ENCODE results near the gene OCLN. TPM values are rescaled to one million over a fixed set of nuclear protein-coding genes. Genes with fewer than 3 reads are reported as not detected.
A peak's percentile ranks its signal among the peaks of the same experiment; 100 is the strongest.

OCLN gene
- total and polyA plus RNA-seq, 2 donors from 2014 or later, result 13.5 to 127 TPM

DNA sequence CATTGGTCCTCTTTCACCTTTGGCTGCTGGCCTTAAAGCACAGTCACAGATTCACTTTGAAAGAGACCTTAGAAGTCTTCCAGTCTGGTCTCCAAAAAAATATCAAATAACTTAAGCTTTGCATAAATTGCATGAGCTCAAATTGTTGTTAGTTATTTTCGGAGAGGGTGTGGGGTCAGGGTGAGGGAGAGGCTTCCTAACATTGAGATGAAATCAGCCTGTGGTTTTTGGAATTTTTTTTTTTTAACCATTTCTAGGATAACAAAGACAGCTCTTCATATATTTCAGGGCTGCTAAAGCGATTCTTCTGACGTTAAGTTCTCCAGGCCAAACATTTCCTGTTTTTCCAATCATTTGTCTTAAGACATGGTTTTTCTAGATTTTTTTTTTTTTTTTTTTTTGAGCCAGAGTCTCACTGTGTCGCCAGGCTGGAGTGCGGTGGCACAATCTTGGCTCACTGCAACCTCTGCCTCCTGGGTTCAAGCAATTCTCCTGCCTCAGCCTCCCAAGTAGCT, 4.5 kb downstream of the OCLN start:
- Histone ChIP-seq H3K4me3 (ENCODE audit: low read length in 3 of 3) (no peak overlapping the region), H3K27me3 (ENCODE audit: control insufficient read depth, insufficient read depth, low read length) (no peaks in the 10 kb centered on the region), H3K9ac (ENCODE audit: low read length in 3 of 3) (no peak overlapping the region), H3K36me3 (ENCODE audit: control insufficient read depth in 2 of 3, insufficient read depth in 3 of 3, low read length in 3 of 3) (no peaks in the 10 kb centered on the region), H3K27ac (ENCODE audit: low read depth in 2 of 2, low read length in 2 of 2) (no peak overlapping the region), H3K9me3 (ENCODE audit: control insufficient read depth in 2 of 3, insufficient read depth in 1 of 3, low read length in 3 of 3) (no peaks in the 10 kb centered on the region), H3K4me1 (ENCODE audit: control insufficient read depth in 2 of 3, insufficient read depth in 2 of 3, low read depth in 1 of 3, low read length in 3 of 3) (peaks cover 0 to 5% (median 0%) of the 10 kb centered on the region in 3 donors)
- FAIRE-seq (no peak), DNase-seq (no peak)
- TF ChIP-seq, protein P1, sequence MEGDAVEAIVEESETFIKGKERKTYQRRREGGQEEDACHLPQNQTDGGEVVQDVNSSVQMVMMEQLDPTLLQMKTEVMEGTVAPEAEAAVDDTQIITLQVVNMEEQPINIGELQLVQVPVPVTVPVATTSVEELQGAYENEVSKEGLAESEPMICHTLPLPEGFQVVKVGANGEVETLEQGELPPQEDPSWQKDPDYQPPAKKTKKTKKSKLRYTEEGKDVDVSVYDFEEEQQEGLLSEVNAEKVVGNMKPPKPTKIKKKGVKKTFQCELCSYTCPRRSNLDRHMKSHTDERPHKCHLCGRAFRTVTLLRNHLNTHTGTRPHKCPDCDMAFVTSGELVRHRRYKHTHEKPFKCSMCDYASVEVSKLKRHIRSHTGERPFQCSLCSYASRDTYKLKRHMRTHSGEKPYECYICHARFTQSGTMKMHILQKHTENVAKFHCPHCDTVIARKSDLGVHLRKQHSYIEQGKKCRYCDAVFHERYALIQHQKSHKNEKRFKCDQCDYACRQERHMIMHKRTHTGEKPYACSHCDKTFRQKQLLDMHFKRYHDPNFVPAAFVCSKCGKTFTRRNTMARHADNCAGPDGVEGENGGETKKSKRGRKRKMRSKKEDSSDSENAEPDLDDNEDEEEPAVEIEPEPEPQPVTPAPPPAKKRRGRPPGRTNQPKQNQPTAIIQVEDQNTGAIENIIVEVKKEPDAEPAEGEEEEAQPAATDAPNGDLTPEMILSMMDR (IDR thresholded peaks at IDR 0.05; ENCODE audit: borderline replicate concordance, extremely low read depth, insufficient read depth), result no peak
- intact Hi-C loops (cut with DNase I), result no loop called here

DNA sequence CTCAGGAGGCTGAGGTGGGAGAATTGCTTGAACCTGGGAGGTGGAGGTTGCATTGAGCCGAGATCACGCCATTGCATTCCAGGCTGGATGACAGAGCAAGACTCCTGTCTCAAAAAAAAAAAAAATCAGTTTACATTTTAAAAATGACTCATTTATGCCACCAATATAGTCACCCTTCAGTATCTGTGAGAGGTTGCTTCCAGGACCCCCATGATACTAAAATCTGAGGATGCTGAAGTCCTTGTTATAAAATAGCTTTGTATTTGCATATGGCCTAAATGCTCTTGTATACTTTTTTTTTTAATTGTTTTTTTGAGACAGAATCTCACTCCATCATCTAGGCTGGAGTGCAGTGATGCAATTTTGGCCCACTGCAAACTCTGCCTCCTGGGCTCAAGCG, 5.8 kb downstream of the OCLN start:
- TF ChIP-seq, protein P1 (IDR thresholded peaks at IDR 0.05; ENCODE audit: borderline replicate concordance, extremely low read depth, insufficient read depth), result no peak
- FAIRE-seq, result no peak
- H3K27ac ChIP-seq (ENCODE audit: low read depth in 2 of 2, low read length in 2 of 2), result no peak overlapping the region
- intact Hi-C loops (cut with DNase I), result no loop called here
- DNase-seq, result no peak
- H3K9me3 ChIP-seq (ENCODE audit: control insufficient read depth in 2 of 3, insufficient read depth in 1 of 3, low read length in 3 of 3), result no peaks in the 10 kb centered on the region
- peaks cover 0 to 8% (median 3%) of the 10 kb centered on the region in 3 donors for H3K4me1 ChIP-seq (ENCODE audit: control insufficient read depth in 2 of 3, insufficient read depth in 2 of 3, low read depth in 1 of 3, low read length in 3 of 3)
- H3K4me3 ChIP-seq (ENCODE audit: low read length in 3 of 3), result no peak overlapping the region
- no peak overlapping the region for H3K9ac ChIP-seq (ENCODE audit: low read length in 3 of 3)
- H3K36me3 ChIP-seq (ENCODE audit: control insufficient read depth in 2 of 3, insufficient read depth in 3 of 3, low read length in 3 of 3), result no peaks in the 10 kb centered on the region
- H3K27me3 ChIP-seq (ENCODE audit: control insufficient read depth, insufficient read depth, low read length), result no peaks in the 10 kb centered on the region

DNA sequence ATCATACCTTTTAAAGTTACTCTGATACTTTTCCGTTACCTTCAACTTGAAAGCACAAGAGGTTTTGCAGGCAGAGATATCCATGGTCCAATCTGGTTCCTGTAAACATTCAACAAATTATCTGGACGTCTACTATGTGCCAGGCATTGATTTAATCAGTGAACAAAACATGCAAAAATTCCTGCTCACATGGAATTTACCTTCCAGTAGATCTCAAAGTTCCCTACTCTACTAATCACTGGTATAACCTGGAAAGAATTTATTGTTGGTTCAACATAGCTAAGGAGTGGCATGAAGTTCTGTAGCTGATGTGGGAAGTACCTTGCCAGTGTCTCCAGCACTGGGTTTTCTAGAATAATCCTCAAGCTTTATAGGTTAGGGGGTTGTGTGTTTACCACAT, 9.8 kb downstream of the OCLN start:
- Histone ChIP-seq H3K4me1 (ENCODE audit: control insufficient read depth in 2 of 3, insufficient read depth in 2 of 3, low read depth in 1 of 3, low read length in 3 of 3) (peaks cover 0 to 6% (median 3%) of the 10 kb centered on the region in 3 donors), H3K9me3 (ENCODE audit: control insufficient read depth in 2 of 3, insufficient read depth in 1 of 3, low read length in 3 of 3) (no peaks in the 10 kb centered on the region), H3K4me3 (ENCODE audit: low read length in 3 of 3) (no peak overlapping the region), H3K27ac (ENCODE audit: low read depth in 2 of 2, low read length in 2 of 2) (peak overlapping the region; percentile 59 to 63), H3K27me3 (ENCODE audit: control insufficient read depth, insufficient read depth, low read length) (no peaks in the 10 kb centered on the region), H3K36me3 (ENCODE audit: control insufficient read depth in 2 of 3, insufficient read depth in 3 of 3, low read length in 3 of 3) (no peaks in the 10 kb centered on the region), H3K9ac (ENCODE audit: low read length in 3 of 3) (no peak overlapping the region)
- DNase-seq (no peak), FAIRE-seq (no peak)
- intact Hi-C loops (cut with DNase I), result no loop called here
- TF ChIP-seq, protein P1 (IDR thresholded peaks at IDR 0.05; ENCODE audit: borderline replicate concordance, extremely low read depth, insufficient read depth), result no peak
